Measurements from ENCODE around the gene DCN. TPM values are rescaled to one million over a fixed set of nuclear protein-coding genes. Genes with fewer than 3 reads are reported as not detected.

DCN gene
- polyA plus RNA-seq, 1 of the 3 experiments (the other 2 are of a cell fraction) = 5.5 TPM

GRCh38 chr12:91099341-91099740 lies 83.3 kb downstream of the DCN start:
- H3K4me1 ChIP-seq (ENCODE audit: control insufficient read depth in 1 of 2, insufficient read depth in 2 of 2, low read depth in 1 of 2, low read length in 1 of 2) = peaks cover 0 to 14% of the 10 kb centered on the region in 2 experiments; a peak in 3 of 4 replicates
- peaks cover 9 to 15% of the 10 kb centered on the region in 2 experiments for H3K36me3 ChIP-seq (replicated peaks in 1 of 2; ENCODE audit: control insufficient read depth in 1 of 2, insufficient read depth in 2 of 2, low read length in 1 of 2)
- no peaks in the 10 kb centered on the region for H3K9me2 ChIP-seq
- ChIA-PET POLR2A (no interaction called here), CTCF (interaction anchor here (1.3 to 1.4 kb wide), 2 partner anchors 10 to 227 kb away, joined by 3 to 4 read pairs; no protein-coding TSS in a partner anchor)
- no peaks in the 10 kb centered on the region for H3K27me3 ChIP-seq (ENCODE audit: insufficient read depth)
- H4K20me1 ChIP-seq (ENCODE audit: insufficient read depth) = no peaks in the 10 kb centered on the region
- 0 out of 2 replicates have a peak overlapping the region, but pooled peaks have one; percentile 5 for H2AFZ ChIP-seq (ENCODE audit: low read depth)
- H3K9ac ChIP-seq = no peak overlapping the region
- H3K79me2 ChIP-seq (ENCODE audit: insufficient read depth) = no peaks in the 10 kb centered on the region
- 60% methylated on average over 2 of the region's 2 CpGs for whole genome bisulfite sequencing (ENCODE audit: low lambda C conversion rate)
- peak overlapping the region; percentile 76 to 83; a peak in 3 of 4 replicates for H3K27ac ChIP-seq (ENCODE audit: low read depth in 2 of 2, low read length in 1 of 2)
- H3K9me3 ChIP-seq = no peaks in the 10 kb centered on the region
- peaks cover 5% of the 10 kb centered on the region for H3F3A ChIP-seq (replicated peaks; ENCODE audit: insufficient read depth)
- TF ChIP-seq USF1 (IDR thresholded peaks at IDR 0.05; ENCODE audit: borderline replicate concordance, low read depth) = no peak
- 0 out of 2 replicates have a peak, but pooled peaks have one; percentile 25 for TF ChIP-seq PBX3 (IDR thresholded peaks at IDR 0.05)
- peak overlapping the region; percentile 9; the same call in 1 of the 2 replicates for H3K4me2 ChIP-seq
- DNase-seq = no peak
- H3K4me3 ChIP-seq (ENCODE audit: low read depth in 2 of 2, low read length in 1 of 2) = no peak overlapping the region

GRCh38 chr12:91098941-91099340 lies 83.7 kb downstream of the DCN start:
- DNase-seq = no peak
- Histone ChIP-seq H3K9me2 (no peaks in the 10 kb centered on the region), H3K4me3 (ENCODE audit: low read depth in 2 of 2, low read length in 1 of 2) (no peak overlapping the region), H2AFZ (ENCODE audit: low read depth) (0 out of 2 replicates have a peak overlapping the region, but pooled peaks have one; percentile 5), H3K27me3 (ENCODE audit: insufficient read depth) (no peaks in the 10 kb centered on the region), H3K9ac (no peak overlapping the region), H3K4me1 (ENCODE audit: control insufficient read depth in 1 of 2, insufficient read depth in 2 of 2, low read depth in 1 of 2, low read length in 1 of 2) (peaks cover 0 to 14% of the 10 kb centered on the region in 2 experiments; a peak in 3 of 4 replicates), H3K9me3 (no peaks in the 10 kb centered on the region), H3K79me2 (ENCODE audit: insufficient read depth) (no peaks in the 10 kb centered on the region), H4K20me1 (ENCODE audit: insufficient read depth) (no peaks in the 10 kb centered on the region), H3K4me2 (peak overlapping the region; percentile 9; the same call in 1 of the 2 replicates), H3K36me3 (replicated peaks in 1 of 2; ENCODE audit: control insufficient read depth in 1 of 2, insufficient read depth in 2 of 2, low read length in 1 of 2) (peaks cover 7 to 11% of the 10 kb centered on the region in 2 experiments), H3F3A (replicated peaks; ENCODE audit: insufficient read depth) (peaks cover 5% of the 10 kb centered on the region), H3K27ac (ENCODE audit: low read depth in 2 of 2, low read length in 1 of 2) (peak overlapping the region; percentile 76 to 83; a peak in 3 of 4 replicates)
- CTCF ChIA-PET = interaction anchor here (1.3 to 1.4 kb wide), 2 partner anchors 10 to 227 kb away, joined by 3 to 4 read pairs; no protein-coding TSS in a partner anchor
- WGBS (ENCODE audit: low lambda C conversion rate) = 17% methylated on average over 3 of the region's 3 CpGs
- POLR2A ChIA-PET = no interaction called here
- TF ChIP-seq GABPA (IDR thresholded peaks at IDR 0.05; ENCODE audit: low read depth) = no peak
- peak; percentile 78 for TF ChIP-seq JUND (IDR thresholded peaks at IDR 0.05)
- TF ChIP-seq SMC3 (IDR thresholded peaks at IDR 0.05; ENCODE audit: low read depth, low read length) = no peak
- TF ChIP-seq NFIC (IDR thresholded peaks at IDR 0.05; ENCODE audit: borderline replicate concordance) = peak; percentile 48; the same call in 1 of the 2 replicates
- peak; percentile 76; the same call in 1 of the 2 replicates for TF ChIP-seq TEAD4 (IDR thresholded peaks at IDR 0.05; ENCODE audit: borderline replicate concordance, insufficient read depth)
- TF ChIP-seq SIN3A (IDR thresholded peaks at IDR 0.05; ENCODE audit: borderline replicate concordance, low read depth, low read length) = no peak
- no peak for TF ChIP-seq RAD21 (IDR thresholded peaks at IDR 0.05; ENCODE audit: low read length)
- TF ChIP-seq TCF12 (IDR thresholded peaks at IDR 0.05) = peak; percentile 94
- TF ChIP-seq PBX3 (IDR thresholded peaks at IDR 0.05) = peak; percentile 79
- no peak for TF ChIP-seq MXI1 (IDR thresholded peaks at IDR 0.05; ENCODE audit: low read depth, low read length)
- no peak for TF ChIP-seq YY1 (IDR thresholded peaks at IDR 0.05; ENCODE audit: low read depth)
- no peak for TF ChIP-seq EZH2phosphoT487 (IDR thresholded peaks at IDR 0.05; ENCODE audit: borderline replicate concordance, low read depth)
- peak; percentile 29; the same call in 1 of the 2 replicates for TF ChIP-seq MEF2A (IDR thresholded peaks at IDR 0.05; ENCODE audit: borderline replicate concordance, low read depth)
- peak; percentile 91; the same call in 1 of the 2 replicates for TF ChIP-seq RXRA (IDR thresholded peaks at IDR 0.05; ENCODE audit: borderline replicate concordance, low read depth)
- 0 out of 2 replicates have a peak, but pooled peaks have one; percentile 27 for TF ChIP-seq REST (IDR thresholded peaks at IDR 0.05; ENCODE audit: low read depth, low read length)
- no peak for TF ChIP-seq ZBTB33 (IDR thresholded peaks at IDR 0.05; ENCODE audit: borderline replicate concordance, low read depth)
- TF ChIP-seq ELF1 (IDR thresholded peaks at IDR 0.05) = no peak
- TF ChIP-seq POLR2AphosphoS5 (IDR thresholded peaks at IDR 0.05; ENCODE audit: low read depth, low read length) = peak; percentile 79; the same call in 1 of the 2 replicates
